Mucosa of rectum (tissue), 2 donors: Measurements from ENCODE around the gene MOB2.

Experiments used
- H3K27ac ChIP-seq, 2 donors: one replicate each; pipeline ENCODE4 v1.7.0; 2013; ENCODE audit warnings: inconsistent platforms in 2 of 2, low read depth in 2 of 2, low read length in 2 of 2
- H3K27me3 ChIP-seq, 2 donors: one replicate each; pipeline ENCODE4 v1.7.0; 2013; ENCODE audit warnings: low read length in 2 of 2; ENCODE audit not compliant: control insufficient read depth in 2 of 2, insufficient read depth in 2 of 2
- H3K36me3 ChIP-seq, 2 donors: one replicate each; pipeline ENCODE4 v1.7.0; 2013; ENCODE audit warnings: low read length in 2 of 2; ENCODE audit not compliant: control insufficient read depth in 2 of 2, insufficient read depth in 2 of 2
- H3K4me1 ChIP-seq, 2 donors: one replicate each; pipeline ENCODE4 v1.7.0; 2013; ENCODE audit warnings: low read length in 2 of 2, mild to moderate bottlenecking in 1 of 2; ENCODE audit not compliant: control insufficient read depth in 2 of 2, insufficient read depth in 2 of 2
- H3K4me3 ChIP-seq, 2 donors: one replicate each; pipeline ENCODE4 v1.7.0; 2013; ENCODE audit warnings: low read length in 2 of 2
- H3K9ac ChIP-seq, 2 donors: one replicate each; pipeline ENCODE4 v1.7.0; 2013; ENCODE audit warnings: low read length in 2 of 2, low read depth in 1 of 2, mild to moderate bottlenecking in 1 of 2
- H3K9me3 ChIP-seq, 2 donors: one replicate each; pipeline ENCODE4 v1.7.0; 2013; ENCODE audit warnings: low read length in 2 of 2; ENCODE audit not compliant: control insufficient read depth in 2 of 2
- donor health status: healthy.
- donor health status: Normal muscosa, but diverticular disease.

Gene MOB2

GRCh38 chr11:1471736-1472135 is 14.8 kb downstream of the MOB2 start:
- Histone ChIP-seq H3K27ac (no peak overlapping the region), H3K4me3 (no peak overlapping the region), H3K36me3 (peaks cover 31 to 38% of the 10 kb centered on the region in 2 donors), H3K9me3 (no peaks in the 10 kb centered on the region), H3K4me1 (no peaks in the 10 kb centered on the region), H3K27me3 (no peaks in the 10 kb centered on the region), H3K9ac (no peak overlapping the region)

- Histone ChIP-seq H3K4me3 (no peak overlapping the region), H3K9me3 (no peaks in the 10 kb centered on the region), H3K4me1 (no peaks in the 10 kb centered on the region), H3K27me3 (no peaks in the 10 kb centered on the region), H3K27ac (no peak overlapping the region), H3K36me3 (peaks cover 26 to 31% of the 10 kb centered on the region in 2 donors), H3K9ac (no peak overlapping the region)
Measured at GRCh38 chr11:1470681-1471611, 15.6 kb downstream of the MOB2 start.

GRCh38 chr11:1469911-1470680 is 16.5 kb downstream of the MOB2 start:
- H3K4me3 ChIP-seq: no peak overlapping the region
- no peaks in the 10 kb centered on the region for H3K27me3 ChIP-seq
- H3K36me3 ChIP-seq: peaks cover 24 to 28% of the 10 kb centered on the region in 2 donors
- no peaks in the 10 kb centered on the region for H3K4me1 ChIP-seq
- H3K9me3 ChIP-seq: no peaks in the 10 kb centered on the region
- H3K9ac ChIP-seq: no peak overlapping the region
- no peak overlapping the region for H3K27ac ChIP-seq

- H3K9ac ChIP-seq: no peak overlapping the region
- H3K4me1 ChIP-seq: no peaks in the 10 kb centered on the region
- no peaks in the 10 kb centered on the region for H3K27me3 ChIP-seq
- peaks cover 27 to 28% of the 10 kb centered on the region in 2 donors for H3K36me3 ChIP-seq
- no peak overlapping the region for H3K27ac ChIP-seq
- no peaks in the 10 kb centered on the region for H3K9me3 ChIP-seq
- H3K4me3 ChIP-seq: no peak overlapping the region
Measured at GRCh38 chr11:1469287-1469910, 17.2 kb downstream of the MOB2 start.

GRCh38 chr11:1468473-1469066 is 18.0 kb downstream of the MOB2 start:
- Histone ChIP-seq H3K36me3 (peaks cover 23 to 25% of the 10 kb centered on the region in 2 donors), H3K27me3 (no peaks in the 10 kb centered on the region), H3K9me3 (no peaks in the 10 kb centered on the region), H3K27ac (no peak overlapping the region), H3K4me3 (no peak overlapping the region), H3K4me1 (no peaks in the 10 kb centered on the region), H3K9ac (no peak overlapping the region)

- Histone ChIP-seq H3K4me3 (no peak overlapping the region), H3K27me3 (no peaks in the 10 kb centered on the region), H3K9ac (no peak overlapping the region), H3K4me1 (no peaks in the 10 kb centered on the region), H3K27ac (no peak overlapping the region), H3K9me3 (no peaks in the 10 kb centered on the region), H3K36me3 (peaks cover 18 to 25% of the 10 kb centered on the region in 2 donors)
Measured at GRCh38 chr11:1468002-1468401, 18.6 kb downstream of the MOB2 start.

GRCh38 chr11:1467270-1467669 is 19.3 kb downstream of the MOB2 start:
- Histone ChIP-seq H3K9me3 (no peaks in the 10 kb centered on the region), H3K9ac (no peak overlapping the region), H3K4me3 (no peak overlapping the region), H3K27me3 (no peaks in the 10 kb centered on the region), H3K36me3 (peaks cover 18 to 25% of the 10 kb centered on the region in 2 donors), H3K4me1 (no peaks in the 10 kb centered on the region), H3K27ac (no peak overlapping the region)

GRCh38 chr11:1466784-1467183 is 19.8 kb downstream of the MOB2 start:
- H3K27ac ChIP-seq: no peak overlapping the region

GRCh38 chr11:1463056-1463455 is 23.5 kb downstream of the MOB2 start:
- Histone ChIP-seq H3K4me3 (no peak overlapping the region), H3K27me3 (no peaks in the 10 kb centered on the region), H3K9ac (no peak overlapping the region), H3K9me3 (no peaks in the 10 kb centered on the region), H3K36me3 (peaks cover 3 to 4% of the 10 kb centered on the region in 2 donors), H3K27ac (no peak overlapping the region), H3K4me1 (peaks cover 5% of the 10 kb centered on the region in 2 donors)

More at GRCh38 chr11:1466784-1467183, 19.8 kb downstream of the MOB2 start:
- no peak overlapping the region for H3K9ac ChIP-seq
- H3K27me3 ChIP-seq: no peaks in the 10 kb centered on the region
- peaks cover 18 to 25% of the 10 kb centered on the region in 2 donors for H3K36me3 ChIP-seq
- no peaks in the 10 kb centered on the region for H3K9me3 ChIP-seq
- no peak overlapping the region for H3K4me3 ChIP-seq
- H3K4me1 ChIP-seq: no peaks in the 10 kb centered on the region
